Activated CD4-positive, alpha-beta T cell treated with anti-CD3 and anti-CD28 coated beads, Interleukin-2, Interleukin-6, amounts not matched to agents 100 ng/mL and 50 ng/mL, durations not matched to agents 16 hours and 8 hours (primary cell): ENCODE measurements around the gene DPP6.

Experiments
- DNase-seq: peaks from one replicate; pipeline ENCODE4 v3.0.0-alpha.2; 2020

DPP6 gene

GRCh38 chr7:154783281-154783909 is 731.2 kb downstream of the DPP6 start:
- DNase-seq: no peak

- no peak for DNase-seq
Measured at GRCh38 chr7:154785898-154786297, 733.7 kb downstream of the DPP6 start.

- no peak for DNase-seq
Measured at GRCh38 chr7:154789404-154789803, 737.2 kb downstream of the DPP6 start.

GRCh38 chr7:154791611-154792010 is 739.4 kb downstream of the DPP6 start:
- no peak for DNase-seq

- DNase-seq: no peak
Measured at GRCh38 chr7:154792436-154793055, 740.3 kb downstream of the DPP6 start.

- DNase-seq: peak; percentile 40
Measured at GRCh38 chr7:154794147-154794780, 742.1 kb downstream of the DPP6 start.

GRCh38 chr7:154795014-154795413 is 742.8 kb downstream of the DPP6 start:
- DNase-seq: no peak

GRCh38 chr7:154795437-154795836 is 743.2 kb downstream of the DPP6 start:
- DNase-seq: no peak

GRCh38 chr7:154804449-154804848 is 752.3 kb downstream of the DPP6 start:
- no peak for DNase-seq

GRCh38 chr7:154812027-154812426 is 759.8 kb downstream of the DPP6 start:
- no peak for DNase-seq

GRCh38 chr7:154817224-154817896 is 765.2 kb downstream of the DPP6 start:
- no peak for DNase-seq

GRCh38 chr7:154827007-154827406 is 774.8 kb downstream of the DPP6 start:
- DNase-seq: no peak

GRCh38 chr7:154832557-154833138 is 780.5 kb downstream of the DPP6 start:
- DNase-seq: peak; percentile 12

- DNase-seq: no peak
Measured at GRCh38 chr7:154836021-154836448, 783.8 kb downstream of the DPP6 start.

GRCh38 chr7:154837087-154837486 is 784.9 kb downstream of the DPP6 start:
- no peak for DNase-seq

- no peak for DNase-seq
Measured at GRCh38 chr7:154837622-154838021, 785.4 kb downstream of the DPP6 start.

GRCh38 chr7:154840086-154840485 is 787.9 kb downstream of the DPP6 start:
- no peak for DNase-seq

- no peak for DNase-seq
Measured at GRCh38 chr7:154841731-154842331, 789.6 kb downstream of the DPP6 start.

- no peak for DNase-seq
Measured at GRCh38 chr7:154842591-154842990, 790.4 kb downstream of the DPP6 start.

- no peak for DNase-seq
Measured at GRCh38 chr7:154843670-154844237, 791.6 kb downstream of the DPP6 start.

GRCh38 chr7:154844499-154844898 is 792.3 kb downstream of the DPP6 start:
- no peak for DNase-seq

GRCh38 chr7:154844955-154845354 is 792.8 kb downstream of the DPP6 start:
- DNase-seq: no peak

GRCh38 chr7:154848464-154848863 is 796.3 kb downstream of the DPP6 start:
- DNase-seq: no peak
